GM12878 (cell line): ENCODE results near the gene CEP68. TPM values are rescaled to one million over a fixed set of nuclear protein-coding genes. Genes with fewer than 3 reads are reported as not detected.

ENCODE experiments used
- ATAC-seq: fragments of 200-7000 bp; cut with Tn5 transposase; 3 replicates; pipeline ENCODE4 v1.9.1; 2020; ENCODE audit warnings: mild to moderate bottlenecking, moderate library complexity
- BruUV-seq: library from RNA; stranded (reverse); fragments of 400-500 nt; replicated peaks from 2 replicates; lab custom pipeline; 2021; lab: Mats Ljungman, UMichigan
- CTCF ChIA-PET: fragments of 300-600 bp; sonication (Branson Sonifier 250); formaldehyde crosslinking; extraction: SDS; loops from one replicate; lab custom pipeline; 2021; ENCODE audit warnings: inconsistent platforms; lab: Yijun Ruan, JAX
- POLR2A ChIA-PET: fragments of 350-600 bp; formaldehyde crosslinking; extraction: SDS; loops from one replicate; lab custom pipeline; 2021; ENCODE audit warnings: inconsistent platforms; lab: Charles Lee
- RAD21 ChIA-PET: fragments of 300-600 bp; sonication (Branson Sonifier 250); formaldehyde crosslinking; loops from one replicate; lab custom pipeline; 2023; ENCODE audit warnings: antibody characterized with exemption; ENCODE audit not compliant: unreplicated experiment; lab: Charles Lee
- SMC1A ChIA-PET: fragments of 300-600 bp; sonication (Branson Sonifier 250); formaldehyde crosslinking; loops from one replicate; lab custom pipeline; 2023; ENCODE audit not compliant: unreplicated experiment, uncharacterized antibody; lab: Charles Lee
- DNase-seq: peaks from one replicate; pipeline ENCODE4 v3.0.0-alpha.2; 2011; ENCODE audit warnings: low read depth, low spot score
- FAIRE-seq: peaks from 3 replicates; lab custom pipeline; 2011; peaks lifted over from hg19 to GRCh38; lab: Jason Lieb, UNC
- H2AFZ ChIP-seq: 2 replicates; pipeline ENCODE4 v1.6.0; 2011; ENCODE audit warnings: low read depth, low read length, control low read depth; ENCODE audit not compliant: control insufficient read depth
- H3K27ac ChIP-seq: 2 replicates; pipeline ENCODE4 v1.5.1; 2011; ENCODE audit warnings: control low read depth; ENCODE audit not compliant: control insufficient read depth, insufficient read depth
- H3K27me3 ChIP-seq, 2 experiments: replicated peaks in 1 of 2; 2 replicates each; pipeline versions ENCODE4 v1.6.0 to v1.6.1; 2011; ENCODE audit warnings: low read length in 1 of 2; ENCODE audit not compliant: control insufficient read depth in 2 of 2, insufficient read depth in 2 of 2
- H3K36me3 ChIP-seq, 2 experiments: 2 replicates each; pipeline ENCODE4 v1.5.1; 2011; ENCODE audit warnings: low read length in 1 of 2; ENCODE audit not compliant: control insufficient read depth in 2 of 2, insufficient read depth in 2 of 2
- H3K4me1 ChIP-seq: 2 replicates; pipeline ENCODE4 v1.6.1; 2011; ENCODE audit warnings: mild to moderate bottlenecking, low read length, moderate library complexity, mixed read lengths; ENCODE audit not compliant: control insufficient read depth, insufficient read depth
- H3K4me2 ChIP-seq: 2 replicates; pipeline ENCODE4 v1.6.0; 2011; ENCODE audit warnings: control low read depth; ENCODE audit not compliant: control insufficient read depth, insufficient read depth
- H3K4me3 ChIP-seq: fragments of 200-600 bp; sonication (generic); 2 replicates; pipeline ENCODE4 v1.5.1; 2016
- H3K79me2 ChIP-seq: 2 replicates; pipeline ENCODE4 v1.6.0; 2011; ENCODE audit warnings: low read length; ENCODE audit not compliant: control insufficient read depth, insufficient read depth
- H3K9ac ChIP-seq: 2 replicates; pipeline ENCODE4 v1.8.0; 2011; ENCODE audit warnings: low read length, control low read depth, mixed read lengths; ENCODE audit not compliant: control insufficient read depth, insufficient read depth
- H3K9me3 ChIP-seq: replicated peaks from 3 replicates; pipeline ENCODE4 v1.5.1; 2011; ENCODE audit warnings: mild to moderate bottlenecking, low read length; ENCODE audit not compliant: control insufficient read depth, insufficient read depth
- H4K20me1 ChIP-seq: 2 replicates; pipeline ENCODE4 v1.6.0; 2011; ENCODE audit not compliant: control insufficient read depth, insufficient read depth
- ATF7 ChIP-seq: fragments of 450-650 bp; IDR thresholded peaks from 2 replicates; pipeline ENCODE4 v1.6.1; 2016; ENCODE audit warnings: low read depth, mild to moderate bottlenecking
- BCL11A ChIP-seq: IDR thresholded peaks from 2 replicates; pipeline ENCODE4 v1.6.1; 2011; ENCODE audit warnings: low read depth, low read length
- BHLHE40 ChIP-seq, 2 experiments: fragments of 450-650 bp in 1 of 2; IDR thresholded peaks; 2 replicates each; pipeline ENCODE4 v1.6.1; 2011 to 2017; ENCODE audit warnings: low read depth in 2 of 2, borderline replicate concordance in 1 of 2, improper control_type of control experiment in 1 of 2, low read length in 1 of 2, mild to moderate bottlenecking in 1 of 2
- EED ChIP-seq: sonication (generic); IDR thresholded peaks from 2 replicates; pipeline ENCODE4 v1.6.1; 2016; ENCODE audit warnings: antibody characterized with exemption, low read depth
- EGR1 ChIP-seq, 2 experiments: IDR thresholded peaks; 1 replicate in 1 of 2; 2 replicates in 1 of 2; pipeline ENCODE4 v1.6.1; 2011 to 2012; ENCODE audit warnings: low read depth in 2 of 2, low read length in 2 of 2, borderline replicate concordance in 1 of 2, mild to moderate bottlenecking in 1 of 2, moderate library complexity in 1 of 2
- EP300 ChIP-seq, 2 experiments: fragments of 150-350 bp in 1 of 2; IDR thresholded peaks; 2 replicates each; pipeline ENCODE4 v1.6.1; 2011 to 2012; ENCODE audit warnings: low read depth in 2 of 2, low read length in 2 of 2, borderline replicate concordance in 1 of 2, improper control_type of control experiment in 1 of 2, inconsistent platforms in 1 of 2; ENCODE audit not compliant: control insufficient read depth in 1 of 2
- IKZF2 ChIP-seq, 2 experiments: fragments of 450-650 bp; IDR thresholded peaks; 2 replicates each; pipeline ENCODE4 v1.6.1; 2017; ENCODE audit warnings: mild to moderate bottlenecking in 2 of 2, moderate library complexity in 2 of 2
- MEF2B ChIP-seq: fragments of 450-650 bp; IDR thresholded peaks from 2 replicates; pipeline ENCODE4 v1.6.1; 2018; ENCODE audit warnings: mild to moderate bottlenecking, moderate library complexity; ENCODE audit not compliant: partially characterized antibody, poor library complexity, severe bottlenecking
- MTA3 ChIP-seq: IDR thresholded peaks from 2 replicates; pipeline ENCODE4 v1.6.1; 2012; ENCODE audit warnings: low read length, inconsistent platforms, borderline replicate concordance
- NBN ChIP-seq: fragments of 450-650 bp; IDR thresholded peaks from 2 replicates; pipeline ENCODE4 v1.6.1; 2016
- PML ChIP-seq: IDR thresholded peaks from 2 replicates; pipeline ENCODE4 v1.6.1; 2012; ENCODE audit warnings: low read length, inconsistent platforms
- RUNX3 ChIP-seq: IDR thresholded peaks from 2 replicates; pipeline ENCODE4 v1.6.1; 2012; ENCODE audit warnings: low read length, inconsistent platforms
- whole genome bisulfite sequencing: methylation state at CpG from one replicate; pipeline ENCODE4 v1.1.6; 2016; ENCODE audit warnings: low lambda C conversion rate; ENCODE audit not compliant: insufficient replicate concordance, insufficient coverage; ENCODE audit errors: missing lambda C conversion rate; 5-methylcytosine and 5-hydroxymethylcytosine counted together
- in situ Hi-C: fragments of 300-500 bp; cut with MboI; formaldehyde crosslinking; loops from 9 replicates; pipeline ENCODE4 v1.14.3; 2018; ENCODE audit warnings: mixed read lengths
- intact Hi-C: fragments of 100-400 bp; cut with micrococcal nuclease; formaldehyde crosslinking; loops from one replicate; pipeline ENCODE4 v1.14.2; 2022; ENCODE audit not compliant: unreplicated experiment
- polyA plus RNA-seq, 11 experiments: library from polyadenylated mRNA; depleted of rRNA in 4 of 11; unstranded in 6 of 11; stranded (reverse) in 5 of 11; fragments of >200 nt; fragmentation: Nextera tagmentation in 4 of 11; fragmentation: Illumina TruSeq in 1 of 11; extraction: Ambion mirVana in 4 of 11; extraction: Trizol in 1 of 11; gene quantifications; 1 replicate in 1 of 11; 2 replicates in 10 of 11; pipeline versions ENCODE4 v1.2.1 to v1.2.3, GENCODE V29; 2011 to 2016; ENCODE audit warnings: inconsistent platforms in 2 of 11, missing spikeins in 2 of 11, low read depth in 1 of 11
- total RNA-seq, 4 experiments: library from RNA; depleted of rRNA in 3 of 4; stranded (reverse); fragments of >200 nt in 3 of 4; fragmentation: Illumina TruSeq in 1 of 4; extraction: Trizol in 1 of 4; gene quantifications; 2 replicates each; pipeline versions ENCODE4 v1.2.1 to v1.2.3, GENCODE V29; 2013 to 2021
- TF ChIP-seq, protein P1 (sequence below): fragments of 450-650 bp; IDR thresholded peaks from 2 replicates; pipeline ENCODE4 v1.6.1; 2016; ENCODE audit warnings: mild to moderate bottlenecking, moderate library complexity, borderline replicate concordance
- TF ChIP-seq, protein P2 (sequence below): IDR thresholded peaks from 2 replicates; pipeline ENCODE4 v1.6.1; 2012; ENCODE audit warnings: improper control_type of control experiment, low read depth, low read length; ENCODE audit not compliant: insufficient replicate concordance

CEP68 gene
- total and polyA plus RNA-seq, 10 of the 15 experiments (the other 5 are each of a cell fraction or from before 2014, with no cell fraction given) = 1.1 to 11.1 (median 7.4) TPM

DNA sequence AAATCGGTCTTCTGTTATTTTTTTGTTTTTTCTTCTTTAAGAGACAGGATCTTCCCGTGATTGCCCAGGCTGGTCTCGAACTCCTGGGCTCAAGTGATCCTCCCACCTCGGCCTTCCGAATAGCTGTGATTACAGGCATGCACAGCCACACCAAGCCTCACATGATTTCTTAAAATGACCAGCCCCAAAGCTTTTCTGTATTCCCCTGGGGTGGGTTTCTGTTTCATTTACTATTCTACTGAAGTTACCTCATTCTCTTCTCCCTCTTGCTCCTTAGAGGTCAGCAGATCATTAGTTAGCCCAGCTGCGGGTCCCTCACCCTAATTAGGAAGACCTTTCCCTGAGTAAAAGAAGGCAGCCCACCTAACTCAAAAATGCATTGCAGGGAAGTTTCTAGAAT is 39.4 kb upstream of the CEP68 start:
- Histone ChIP-seq H3K79me2 (no peaks in the 10 kb centered on the region), H3K27me3 (no peaks in the 10 kb centered on the region), H3K4me3 (no peak overlapping the region), H3K9ac (no peak overlapping the region), H3K9me3 (no peaks in the 10 kb centered on the region), H4K20me1 (no peaks in the 10 kb centered on the region), H3K27ac (peak overlapping the region; percentile 38), H3K36me3 (peaks cover 29 to 46% of the 10 kb centered on the region in 2 experiments), H3K4me1 (peaks cover 24% of the 10 kb centered on the region), H3K4me2 (no peak overlapping the region), H2AFZ (no peak overlapping the region)
- ATAC-seq = peak; percentile 92
- no TSS peak for BruUV-seq
- in situ Hi-C loops = no loop called here
- ChIA-PET SMC1A (interaction anchor here (0.7 to 2.5 kb wide), 11 partner anchors 9 to 435 kb away, joined by 3 to 13 read pairs (median 4); partner anchors contain the start of gene SLC1A4), POLR2A (interaction anchor here (0.9 kb wide), 1 partner anchor 97 kb away, joined by 3 read pairs; no protein-coding TSS in a partner anchor), RAD21 (interaction anchor here (1.0 to 2.3 kb wide), 7 partner anchors 9 to 99 kb away, joined by 3 to 14 read pairs (median 4); no protein-coding TSS in a partner anchor), CTCF (interaction anchor here (0.9 to 3.4 kb wide), 9 partner anchors 11 to 100 kb away, joined by 3 to 24 read pairs (median 7); no protein-coding TSS in a partner anchor)
- no peak for FAIRE-seq
- DNase-seq = no peak
- 22% methylated on average over 6 of the region's 6 CpGs for WGBS
- intact Hi-C loops = no loop called here
- TF ChIP-seq ATF7 (peak; percentile 72), EP300 (IDR thresholded peaks at IDR 0.05; ENCODE audit: borderline replicate concordance in 1 of 2, control insufficient read depth in 1 of 2, low read depth in 2 of 2, low read length in 2 of 2) (0 out of 4 replicates have a peak, but pooled peaks of 1 of the 2 experiments have one; percentile 14), EGR1 (IDR thresholded peaks at IDR 0.05; ENCODE audit: borderline replicate concordance in 1 of 2, low read depth in 2 of 2, low read length in 2 of 2) (0 out of 3 replicates have a peak, but pooled peaks of 1 of the 2 experiments have one; percentile 4), RUNX3 (peak; percentile 42; the same call in 1 of the 2 replicates), PML (peak; percentile 11; the same call in 1 of the 2 replicates), MEF2B (peak; percentile 92), IKZF2 (IDR thresholded peaks at IDR 0.05) (peak in 1 of 2 experiments; percentile 26; a peak in 1 of 4 replicates), BCL11A (peak; percentile 55; the same call in 1 of the 2 replicates), NBN (no peak), MTA3 (0 out of 2 replicates have a peak, but pooled peaks have one; percentile 35), EED (peak; percentile 47; the same call in 1 of the 2 replicates), BHLHE40 (IDR thresholded peaks at IDR 0.05; ENCODE audit: borderline replicate concordance in 1 of 2, low read depth in 2 of 2, low read length in 1 of 2) (peak; percentile 42 to 49; a peak in 2 of 4 replicates)
- TF ChIP-seq, protein P1, sequence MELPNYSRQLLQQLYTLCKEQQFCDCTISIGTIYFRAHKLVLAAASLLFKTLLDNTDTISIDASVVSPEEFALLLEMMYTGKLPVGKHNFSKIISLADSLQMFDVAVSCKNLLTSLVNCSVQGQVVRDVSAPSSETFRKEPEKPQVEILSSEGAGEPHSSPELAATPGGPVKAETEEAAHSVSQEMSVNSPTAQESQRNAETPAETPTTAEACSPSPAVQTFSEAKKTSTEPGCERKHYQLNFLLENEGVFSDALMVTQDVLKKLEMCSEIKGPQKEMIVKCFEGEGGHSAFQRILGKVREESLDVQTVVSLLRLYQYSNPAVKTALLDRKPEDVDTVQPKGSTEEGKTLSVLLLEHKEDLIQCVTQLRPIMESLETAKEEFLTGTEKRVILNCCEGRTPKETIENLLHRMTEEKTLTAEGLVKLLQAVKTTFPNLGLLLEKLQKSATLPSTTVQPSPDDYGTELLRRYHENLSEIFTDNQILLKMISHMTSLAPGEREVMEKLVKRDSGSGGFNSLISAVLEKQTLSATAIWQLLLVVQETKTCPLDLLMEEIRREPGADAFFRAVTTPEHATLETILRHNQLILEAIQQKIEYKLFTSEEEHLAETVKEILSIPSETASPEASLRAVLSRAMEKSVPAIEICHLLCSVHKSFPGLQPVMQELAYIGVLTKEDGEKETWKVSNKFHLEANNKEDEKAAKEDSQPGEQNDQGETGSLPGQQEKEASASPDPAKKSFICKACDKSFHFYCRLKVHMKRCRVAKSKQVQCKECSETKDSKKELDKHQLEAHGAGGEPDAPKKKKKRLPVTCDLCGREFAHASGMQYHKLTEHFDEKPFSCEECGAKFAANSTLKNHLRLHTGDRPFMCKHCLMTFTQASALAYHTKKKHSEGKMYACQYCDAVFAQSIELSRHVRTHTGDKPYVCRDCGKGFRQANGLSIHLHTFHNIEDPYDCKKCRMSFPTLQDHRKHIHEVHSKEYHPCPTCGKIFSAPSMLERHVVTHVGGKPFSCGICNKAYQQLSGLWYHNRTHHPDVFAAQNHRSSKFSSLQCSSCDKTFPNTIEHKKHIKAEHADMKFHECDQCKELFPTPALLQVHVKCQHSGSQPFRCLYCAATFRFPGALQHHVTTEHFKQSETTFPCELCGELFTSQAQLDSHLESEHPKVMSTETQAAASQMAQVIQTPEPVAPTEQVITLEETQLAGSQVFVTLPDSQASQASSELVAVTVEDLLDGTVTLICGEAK = no peak
- TF ChIP-seq, protein P2, sequence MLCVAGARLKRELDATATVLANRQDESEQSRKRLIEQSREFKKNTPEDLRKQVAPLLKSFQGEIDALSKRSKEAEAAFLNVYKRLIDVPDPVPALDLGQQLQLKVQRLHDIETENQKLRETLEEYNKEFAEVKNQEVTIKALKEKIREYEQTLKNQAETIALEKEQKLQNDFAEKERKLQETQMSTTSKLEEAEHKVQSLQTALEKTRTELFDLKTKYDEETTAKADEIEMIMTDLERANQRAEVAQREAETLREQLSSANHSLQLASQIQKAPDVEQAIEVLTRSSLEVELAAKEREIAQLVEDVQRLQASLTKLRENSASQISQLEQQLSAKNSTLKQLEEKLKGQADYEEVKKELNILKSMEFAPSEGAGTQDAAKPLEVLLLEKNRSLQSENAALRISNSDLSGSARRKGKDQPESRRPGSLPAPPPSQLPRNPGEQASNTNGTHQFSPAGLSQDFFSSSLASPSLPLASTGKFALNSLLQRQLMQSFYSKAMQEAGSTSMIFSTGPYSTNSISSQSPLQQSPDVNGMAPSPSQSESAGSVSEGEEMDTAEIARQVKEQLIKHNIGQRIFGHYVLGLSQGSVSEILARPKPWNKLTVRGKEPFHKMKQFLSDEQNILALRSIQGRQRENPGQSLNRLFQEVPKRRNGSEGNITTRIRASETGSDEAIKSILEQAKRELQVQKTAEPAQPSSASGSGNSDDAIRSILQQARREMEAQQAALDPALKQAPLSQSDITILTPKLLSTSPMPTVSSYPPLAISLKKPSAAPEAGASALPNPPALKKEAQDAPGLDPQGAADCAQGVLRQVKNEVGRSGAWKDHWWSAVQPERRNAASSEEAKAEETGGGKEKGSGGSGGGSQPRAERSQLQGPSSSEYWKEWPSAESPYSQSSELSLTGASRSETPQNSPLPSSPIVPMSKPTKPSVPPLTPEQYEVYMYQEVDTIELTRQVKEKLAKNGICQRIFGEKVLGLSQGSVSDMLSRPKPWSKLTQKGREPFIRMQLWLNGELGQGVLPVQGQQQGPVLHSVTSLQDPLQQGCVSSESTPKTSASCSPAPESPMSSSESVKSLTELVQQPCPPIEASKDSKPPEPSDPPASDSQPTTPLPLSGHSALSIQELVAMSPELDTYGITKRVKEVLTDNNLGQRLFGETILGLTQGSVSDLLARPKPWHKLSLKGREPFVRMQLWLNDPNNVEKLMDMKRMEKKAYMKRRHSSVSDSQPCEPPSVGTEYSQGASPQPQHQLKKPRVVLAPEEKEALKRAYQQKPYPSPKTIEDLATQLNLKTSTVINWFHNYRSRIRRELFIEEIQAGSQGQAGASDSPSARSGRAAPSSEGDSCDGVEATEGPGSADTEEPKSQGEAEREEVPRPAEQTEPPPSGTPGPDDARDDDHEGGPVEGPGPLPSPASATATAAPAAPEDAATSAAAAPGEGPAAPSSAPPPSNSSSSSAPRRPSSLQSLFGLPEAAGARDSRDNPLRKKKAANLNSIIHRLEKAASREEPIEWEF = no peak
